GM18517 (cell line): ENCODE results near the gene CHCHD6.

Experiments
- ATAC-seq: cut with Tn5 transposase; IDR thresholded peaks from one replicate; pipeline ENCODE4 v1.9.1; 2021; ENCODE audit warnings: mild to moderate bottlenecking, moderate library complexity; ENCODE audit not compliant: unreplicated experiment

Gene CHCHD6

GRCh38 chr3:126742057-126742456 is 38.0 kb downstream of the CHCHD6 start:
- ATAC-seq, result no peak

DNA sequence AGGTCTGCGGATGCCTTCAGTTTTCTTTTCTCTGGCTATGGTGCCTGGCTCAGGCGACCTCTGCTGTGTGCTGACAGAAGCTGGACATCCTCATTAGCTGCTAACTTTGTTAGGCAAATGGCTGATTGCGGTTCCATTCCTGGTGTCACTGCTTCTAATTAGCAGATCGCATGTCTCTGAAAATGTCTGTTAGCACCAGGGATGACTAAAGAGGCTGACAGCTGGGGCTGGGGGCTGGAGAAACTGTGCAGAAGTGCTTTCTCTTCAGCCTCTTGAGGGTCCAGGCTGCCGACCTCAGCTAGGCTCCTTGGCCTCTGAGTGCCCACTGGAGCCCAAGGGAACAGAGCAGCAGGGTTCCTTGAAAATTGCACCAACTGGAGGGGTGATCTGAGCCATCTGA is 39.3 kb downstream of the CHCHD6 start:
- no peak for ATAC-seq

DNA sequence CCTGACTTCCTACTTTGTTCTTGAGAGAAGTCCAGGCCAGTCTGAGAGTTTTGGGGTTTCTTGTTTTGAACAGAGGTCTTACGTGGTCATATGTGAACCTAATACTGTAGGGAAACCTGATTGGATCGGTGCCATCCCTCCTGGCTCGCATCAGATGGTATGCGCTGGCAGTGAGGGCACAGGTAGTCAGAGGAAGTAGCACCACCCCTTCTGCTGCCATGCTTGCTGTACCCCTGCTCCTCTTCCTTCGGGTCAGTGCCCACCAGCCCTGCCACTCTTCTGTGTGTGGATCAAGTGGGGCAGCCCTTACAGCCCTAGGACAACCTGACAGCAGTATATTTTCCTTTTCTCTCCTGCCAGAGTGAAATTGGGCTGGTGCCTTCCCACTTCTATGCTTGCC is 39.7 kb downstream of the CHCHD6 start:
- ATAC-seq, result no peak

- ATAC-seq, result no peak
These were observed 41.8 kb downstream of the CHCHD6 start for GRCh38 chr3:126745760-126746394.

- no peak for ATAC-seq
These were observed 42.5 kb downstream of the CHCHD6 start for GRCh38 chr3:126746395-126747177.

DNA sequence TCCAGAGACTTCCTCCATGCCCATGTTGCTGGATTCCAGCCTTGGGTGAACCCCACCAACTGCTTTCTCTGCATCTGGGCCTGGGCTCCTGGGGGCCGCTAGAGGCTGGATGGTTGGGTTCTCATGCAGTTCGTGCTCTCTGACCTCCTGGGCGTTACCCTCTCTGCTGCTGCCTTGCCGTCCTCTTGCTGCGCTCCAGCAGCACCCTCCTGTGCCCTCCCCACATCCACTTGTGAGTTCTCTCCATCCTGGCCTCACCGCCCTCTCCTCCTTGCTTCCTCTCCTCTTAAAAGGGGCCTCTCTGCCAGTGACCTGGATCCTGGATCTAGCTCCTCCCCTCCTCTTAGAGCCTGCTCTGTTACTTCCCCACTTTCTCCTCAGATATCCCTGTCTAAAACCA is 43.7 kb downstream of the CHCHD6 start:
- no peak for ATAC-seq

DNA sequence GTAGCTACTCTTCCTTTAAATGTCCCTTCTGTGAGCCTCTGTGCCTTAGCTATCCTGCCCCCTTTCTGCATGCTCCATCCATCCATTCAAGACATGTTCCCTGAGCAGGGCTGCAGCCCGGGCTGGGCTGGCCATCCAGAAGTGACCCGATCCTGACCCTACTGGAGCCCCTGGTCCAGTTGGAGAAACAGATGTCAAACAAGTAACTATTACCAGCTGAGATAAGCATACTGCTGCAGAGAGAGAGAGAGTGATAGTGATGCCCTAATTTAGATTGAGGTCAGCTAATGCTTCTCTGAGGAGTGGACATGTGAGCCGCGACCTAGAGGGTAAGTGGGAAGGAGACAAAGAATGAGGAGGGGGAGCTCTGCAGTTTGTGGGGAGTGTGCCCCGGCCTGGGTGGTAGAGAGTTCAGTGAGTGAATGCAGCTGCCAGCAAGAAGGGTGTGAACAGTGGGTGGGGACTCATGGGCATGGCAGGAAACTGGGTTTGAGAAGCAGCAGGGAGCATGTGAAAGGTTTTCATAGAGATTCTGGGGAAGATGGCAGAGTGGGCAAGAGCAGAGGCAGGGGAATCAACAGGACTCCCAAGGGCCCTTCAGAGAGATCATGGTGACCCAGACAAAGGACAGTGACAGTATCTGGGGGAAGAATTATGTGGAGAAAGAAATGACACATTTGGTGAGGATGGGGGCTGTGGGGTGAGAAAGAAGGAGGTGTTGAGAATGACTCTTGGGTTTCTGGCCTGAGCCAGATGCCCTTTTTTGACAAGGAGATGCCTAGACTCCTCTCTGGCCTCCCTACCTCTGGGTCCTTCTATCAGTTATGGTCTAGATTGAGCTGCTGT is 44.9 kb downstream of the CHCHD6 start:
- no peak for ATAC-seq

- no peak for ATAC-seq
These were observed 45.5 kb downstream of the CHCHD6 start for GRCh38 chr3:126749547-126749875.

GRCh38 chr3:126749931-126750755 is 46.1 kb downstream of the CHCHD6 start:
- no peak for ATAC-seq

DNA sequence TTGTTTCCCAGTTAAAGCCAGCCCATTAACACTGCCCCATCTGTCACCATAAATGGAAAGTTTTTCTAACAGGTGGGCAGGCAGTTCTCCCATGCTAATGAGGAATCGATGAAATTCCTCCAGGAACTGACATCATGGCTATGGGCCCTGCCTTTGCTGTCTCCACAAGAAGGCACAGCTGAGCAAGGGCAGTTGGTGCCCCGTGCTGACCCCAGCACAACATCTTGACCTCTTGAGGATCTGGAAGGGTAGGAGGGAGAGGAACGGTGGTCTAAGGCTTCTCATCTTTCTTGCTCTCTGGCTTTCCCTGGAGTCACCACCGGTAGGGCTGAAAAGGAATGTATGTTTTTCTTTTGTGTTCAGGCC is 46.7 kb downstream of the CHCHD6 start:
- ATAC-seq, result no peak

- ATAC-seq, result no peak
These were observed 47.7 kb downstream of the CHCHD6 start for GRCh38 chr3:126751611-126752302.

- ATAC-seq, result no peak
These were observed 48.5 kb downstream of the CHCHD6 start for GRCh38 chr3:126752303-126753190.

GRCh38 chr3:126753191-126754160 is 49.4 kb downstream of the CHCHD6 start:
- no peak for ATAC-seq

- ATAC-seq, result no peak
These were observed 51.8 kb downstream of the CHCHD6 start for GRCh38 chr3:126755866-126756265.

GRCh38 chr3:126758026-126758425 is 54.0 kb downstream of the CHCHD6 start:
- ATAC-seq, result no peak

- no peak for ATAC-seq
These were observed 54.8 kb downstream of the CHCHD6 start for GRCh38 chr3:126758882-126759281.

DNA sequence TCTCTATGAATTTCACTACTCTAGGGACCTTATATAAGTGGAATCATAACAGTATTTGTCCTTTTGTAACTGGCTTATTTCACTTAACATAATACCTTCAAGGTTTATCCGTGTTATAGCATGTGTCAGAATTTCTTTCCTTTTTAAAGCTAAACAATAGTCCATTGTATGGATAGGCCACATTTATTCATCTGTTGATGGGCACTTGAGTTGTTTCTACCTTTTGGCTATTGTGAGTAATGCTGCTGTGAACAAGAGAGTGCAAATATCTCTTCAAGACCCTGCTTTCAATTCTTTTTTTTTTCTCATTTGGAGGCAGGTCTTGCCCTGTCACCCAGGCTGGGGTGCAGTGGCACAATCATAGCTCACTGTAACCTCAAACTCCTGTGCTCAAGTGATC is 56.5 kb downstream of the CHCHD6 start:
- no peak for ATAC-seq

DNA sequence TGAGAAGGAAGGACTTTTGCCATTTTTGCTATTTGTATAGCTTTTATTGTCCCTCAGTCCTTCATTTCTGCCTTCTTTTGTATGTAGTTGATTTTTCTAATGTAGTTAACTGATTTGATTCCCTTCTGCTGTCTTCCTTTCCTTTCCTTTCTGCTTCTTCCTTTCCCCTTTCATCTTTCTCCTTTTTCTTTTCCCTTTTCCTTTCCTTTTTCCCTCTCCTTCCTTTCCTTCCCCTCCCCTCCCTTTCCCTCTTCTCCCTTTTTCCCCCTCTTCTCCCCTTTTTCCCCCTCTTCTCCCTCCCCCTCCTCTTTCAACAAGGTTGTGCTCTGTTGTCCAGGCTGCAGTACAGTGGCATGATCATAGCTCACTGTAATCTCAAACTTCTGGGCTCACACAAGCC is 59.0 kb downstream of the CHCHD6 start:
- ATAC-seq, result no peak
